Stimulated activated naive CD8-positive, alpha-beta T cell treated with anti-CD3 and anti-CD28 coated beads, Interleukin-15, Interleukin-2, amounts not matched to agents 100 U/mL and 50 U/mL, for 24 hours (primary cell): Measurements from ENCODE around the gene RMND1.
"Not testable (repeated sequence)": the region's sequence is repeated elsewhere in the genome, so short reads cannot be mapped to it uniquely, and the experiment has no call there.

Experiments
- ATAC-seq: fragments of 150-1000 bp; cut with Tn5 transposase; one replicate; pipeline ENCODE4 v1.10.0; 2021
- DNase-seq: peaks from one replicate; pipeline ENCODE4 v3.0.0; 2021

The RMND1 gene

GRCh38 chr6:151385177-151385576 is 66.7 kb downstream of the RMND1 start:
- ATAC-seq (no peak), DNase-seq (no peak)

GRCh38 chr6:151384151-151384550 is 67.8 kb downstream of the RMND1 start:
- DNase-seq (no peak), ATAC-seq (no peak)

GRCh38 chr6:151382631-151383030 is 69.3 kb downstream of the RMND1 start:
- not testable (repeated sequence) for ATAC-seq

GRCh38 chr6:151381722-151382121 is 70.2 kb downstream of the RMND1 start:
- DNase-seq = no peak
- no peak for ATAC-seq

More at GRCh38 chr6:151382631-151383030, 69.3 kb downstream of the RMND1 start:
- DNase-seq = not testable (repeated sequence)

GRCh38 chr6:151380848-151381205 is 71.1 kb downstream of the RMND1 start:
- no peak for DNase-seq
- peak; percentile 6 for ATAC-seq

GRCh38 chr6:151379933-151380847 is 71.7 kb downstream of the RMND1 start:
- DNase-seq = peak; percentile 26
- peak; percentile 67 for ATAC-seq

GRCh38 chr6:151377095-151377494 is 74.8 kb downstream of the RMND1 start:
- ATAC-seq (no peak), DNase-seq (no peak)

- DNase-seq = no peak
- ATAC-seq = no peak
Observed at GRCh38 chr6:151376440-151376839, 75.5 kb downstream of the RMND1 start.

GRCh38 chr6:151375833-151376232 is 76.1 kb downstream of the RMND1 start:
- DNase-seq (no peak), ATAC-seq (no peak)

- ATAC-seq (no peak), DNase-seq (no peak)
Observed at GRCh38 chr6:151374036-151374683, 77.8 kb downstream of the RMND1 start.

GRCh38 chr6:151372164-151372563 is 79.8 kb downstream of the RMND1 start:
- DNase-seq = peak; percentile 52
- peak; percentile 90 for ATAC-seq

GRCh38 chr6:151370509-151371078 is 81.3 kb downstream of the RMND1 start:
- DNase-seq (no peak), ATAC-seq (no peak)

GRCh38 chr6:151365233-151365632 is 86.7 kb downstream of the RMND1 start:
- no peak for ATAC-seq
- DNase-seq = no peak

GRCh38 chr6:151359486-151359885 is 92.4 kb downstream of the RMND1 start:
- DNase-seq (no peak), ATAC-seq (no peak)

- DNase-seq = no peak
- ATAC-seq = no peak
Observed at GRCh38 chr6:151358475-151358874, 93.5 kb downstream of the RMND1 start.

GRCh38 chr6:151357758-151358436 is 94.0 kb downstream of the RMND1 start:
- no peak for ATAC-seq
- no peak for DNase-seq

- not testable (repeated sequence) for ATAC-seq, DNase-seq
Observed at GRCh38 chr6:151356983-151357382, 94.9 kb downstream of the RMND1 start.
